T-helper 2 cell treated with Interferon-gamma antibody and Interleukin-4, amounts not matched to agents 100 ng/mL and 5 ng/mL, for 36 hours (primary cell): ENCODE measurements around the gene THTPA. TPM values are rescaled to one million over a fixed set of nuclear protein-coding genes. Genes with fewer than 3 reads are reported as not detected.

ENCODE experiments used
- intact Hi-C: fragments of 100-400 bp; cut with micrococcal nuclease; formaldehyde crosslinking; loops from one replicate; pipeline ENCODE4 v1.15.1; 2023
- total RNA-seq: library from RNA; stranded (reverse); gene quantifications from 2 replicates; pipeline ENCODE4 v1.2.3, GENCODE V29; 2022

THTPA gene, protein sequence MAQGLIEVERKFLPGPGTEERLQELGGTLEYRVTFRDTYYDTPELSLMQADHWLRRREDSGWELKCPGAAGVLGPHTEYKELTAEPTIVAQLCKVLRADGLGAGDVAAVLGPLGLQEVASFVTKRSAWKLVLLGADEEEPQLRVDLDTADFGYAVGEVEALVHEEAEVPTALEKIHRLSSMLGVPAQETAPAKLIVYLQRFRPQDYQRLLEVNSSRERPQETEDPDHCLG
- 10.9 and 19.9 TPM in 2 replicates for total RNA-seq

GRCh38 chr14:23555882-23556699, at the start of gene THTPA:
TSS of gene THTPA (plus strand) at chr14:23556271. CDS start at chr14:23556758, 487 bp downstream.
- intact Hi-C loops = loop anchor here (1.0 to 10.0 kb wide), 4 partner anchors 11 to 539 kb away; partner anchors contain the start of genes ACIN1, AP1G2, C14orf119 and NGDN

GRCh38 chr14:23512156-23512555, 43.9 kb upstream of the THTPA start:
- intact Hi-C loops = no loop called here

GRCh38 chr14:23513005-23513817, 42.9 kb upstream of the THTPA start:
- intact Hi-C loops = no loop called here

GRCh38 chr14:23513818-23514643, 42.0 kb upstream of the THTPA start:
- intact Hi-C loops = no loop called here

- intact Hi-C loops = no loop called here
These were observed 41.5 kb upstream of the THTPA start for GRCh38 chr14:23514644-23514957.

- intact Hi-C loops = no loop called here
These were observed 38.3 kb upstream of the THTPA start for GRCh38 chr14:23517650-23518326.

DNA sequence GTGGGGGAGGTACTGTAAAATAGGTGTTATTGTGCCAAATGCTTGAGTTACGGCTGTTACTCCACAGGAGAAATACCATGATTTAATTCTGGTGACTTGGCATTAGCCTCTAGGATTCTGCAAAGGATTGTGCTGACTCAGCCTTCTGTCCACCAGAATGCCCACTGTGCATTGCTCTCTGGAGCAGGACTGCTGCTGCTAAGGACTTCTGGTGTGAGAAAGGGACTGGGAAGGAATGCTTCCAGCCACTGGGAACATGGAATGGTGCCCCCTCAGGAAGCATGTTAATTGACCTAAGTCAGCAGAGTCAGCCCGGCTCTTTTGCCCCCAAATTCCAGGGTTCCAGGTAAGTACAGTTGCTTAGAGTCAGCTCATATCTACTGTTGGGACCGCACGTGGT, 37.4 kb upstream of the THTPA start:
- intact Hi-C loops = no loop called here

DNA sequence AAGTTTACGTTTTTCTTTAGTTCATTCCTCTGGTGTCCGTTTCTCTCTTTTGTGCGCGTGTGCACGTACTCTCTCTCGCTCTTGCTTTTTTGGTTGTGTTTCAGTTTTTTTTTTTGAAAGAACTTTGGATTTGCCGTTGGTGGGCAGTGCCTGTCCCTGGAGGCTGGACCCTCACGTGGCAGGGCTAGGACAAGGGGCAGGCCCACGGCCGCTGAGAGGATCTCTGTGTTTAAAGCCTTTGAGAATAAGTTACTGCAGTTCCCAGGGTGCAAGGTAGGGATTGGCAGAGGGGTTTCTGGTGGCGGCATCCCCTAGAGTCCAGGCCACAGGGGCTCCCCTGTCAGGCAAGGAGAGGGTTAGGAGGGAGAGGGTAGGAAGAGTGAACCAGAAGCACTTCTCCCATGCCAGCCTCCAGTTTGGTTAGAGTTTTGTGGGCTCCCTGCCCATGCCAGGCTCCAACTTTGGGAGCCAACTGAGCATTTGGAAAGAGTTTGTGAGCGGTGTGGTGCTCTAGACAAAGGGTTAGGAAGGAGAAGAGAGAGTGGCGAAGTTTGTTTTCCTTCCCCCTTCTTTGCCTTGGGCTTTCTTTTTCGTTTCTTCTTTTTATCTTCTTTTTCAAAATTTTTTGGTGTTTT, 35.1 kb upstream of the THTPA start:
- intact Hi-C loops = no loop called here

- intact Hi-C loops = no loop called here
These were observed 34.1 kb upstream of the THTPA start for GRCh38 chr14:23521785-23522640.

- intact Hi-C loops = no loop called here
These were observed 33.4 kb upstream of the THTPA start for GRCh38 chr14:23522643-23523198.

DNA sequence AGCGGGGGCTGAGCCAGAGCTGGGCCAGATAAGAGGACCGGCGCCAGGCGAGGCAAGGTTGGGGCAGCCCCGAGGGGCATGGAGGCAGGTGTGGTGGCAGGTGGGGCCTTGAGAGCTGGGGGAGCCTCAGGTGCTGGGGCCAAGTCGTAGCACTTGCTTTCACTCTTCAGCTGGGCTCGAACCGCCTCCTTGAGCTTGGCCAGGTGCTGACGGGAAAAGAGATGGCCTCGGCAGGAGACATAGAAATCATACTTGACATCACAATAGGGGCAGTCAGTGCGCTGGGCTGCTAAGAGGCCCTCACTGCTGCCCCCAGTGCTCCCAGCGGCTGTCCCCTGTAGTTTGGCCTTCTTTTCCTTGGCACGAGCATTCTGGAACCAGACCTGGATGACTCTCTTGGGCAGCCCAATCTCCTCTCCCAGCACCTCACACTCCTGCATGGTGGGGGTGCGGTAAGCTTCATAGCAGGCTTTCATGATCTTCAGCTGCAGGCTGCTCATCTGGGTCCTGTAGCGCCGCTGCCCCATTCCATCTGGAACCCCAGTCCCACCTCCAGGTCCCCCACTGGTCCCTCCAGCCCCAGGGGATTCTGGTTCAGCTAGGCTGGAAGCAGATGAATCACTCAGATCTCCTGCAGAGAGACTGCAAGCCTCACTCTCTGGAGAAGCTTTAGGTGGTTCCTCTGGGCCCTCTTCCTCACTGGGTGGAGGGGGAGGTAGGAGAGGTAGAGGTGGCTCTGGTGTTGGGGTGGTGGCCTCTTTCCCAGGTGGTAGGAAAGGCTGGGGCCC, 32.6 kb upstream of the THTPA start:
- intact Hi-C loops = no loop called here

- intact Hi-C loops = no loop called here
These were observed 31.1 kb upstream of the THTPA start for GRCh38 chr14:23524954-23525353.

- intact Hi-C loops = no loop called here
These were observed 30.5 kb upstream of the THTPA start for GRCh38 chr14:23525611-23526010.

DNA sequence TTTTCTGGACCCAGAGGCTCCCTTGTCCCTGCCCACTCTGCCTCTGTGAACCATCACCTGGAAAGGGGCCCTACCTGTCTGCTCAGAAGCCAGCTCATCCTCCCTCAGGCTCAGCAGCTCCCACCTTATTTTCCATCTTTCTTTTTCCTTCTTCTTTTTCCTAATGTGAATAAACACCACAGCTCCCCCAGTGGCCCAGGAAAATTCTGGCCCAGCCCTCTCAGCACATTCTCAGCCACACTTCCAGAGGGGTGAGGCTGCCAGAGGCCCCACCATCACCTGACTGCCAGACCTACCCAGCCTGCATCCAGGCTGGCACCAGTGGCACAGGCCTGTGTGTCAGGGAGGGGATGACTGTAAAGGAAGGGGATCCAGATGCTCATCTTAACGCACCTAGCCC, 27.5 kb upstream of the THTPA start:
- intact Hi-C loops = no loop called here

- intact Hi-C loops = no loop called here
These were observed 27.1 kb upstream of the THTPA start for GRCh38 chr14:23529016-23529415.

DNA sequence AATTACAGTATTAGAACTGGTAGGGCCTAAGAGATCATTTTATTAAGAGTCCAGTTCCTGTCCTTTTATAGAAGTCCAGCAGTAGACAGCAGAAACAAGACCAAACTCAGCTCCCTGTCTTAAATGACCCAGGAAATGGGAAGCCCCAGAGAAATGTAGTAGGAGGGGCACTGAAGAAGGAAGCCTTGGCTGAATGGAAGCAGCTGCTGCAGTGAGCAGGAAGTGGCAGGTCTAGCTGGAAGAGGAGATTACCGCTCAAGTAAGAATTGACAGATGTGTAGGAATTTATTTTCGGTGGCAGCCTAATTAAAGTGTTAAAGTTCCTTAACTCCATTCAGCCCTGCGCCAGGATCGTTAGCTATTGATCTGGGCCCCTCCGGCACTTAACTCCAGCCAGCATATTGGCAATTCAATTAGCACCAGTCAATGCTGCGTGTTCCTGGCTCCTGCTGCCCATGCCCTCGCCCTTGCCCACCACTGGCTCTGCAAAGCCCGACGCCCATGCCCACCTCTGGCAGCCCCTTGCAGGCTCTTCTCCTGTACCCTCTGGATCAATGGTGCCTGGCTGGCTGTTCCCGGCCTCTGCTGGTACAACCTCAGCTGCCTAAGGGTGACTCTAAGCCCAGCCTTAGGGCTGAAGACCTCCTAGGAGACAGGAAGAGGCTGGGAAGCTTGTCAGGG, 25.6 kb upstream of the THTPA start:
- intact Hi-C loops = no loop called here

- intact Hi-C loops = no loop called here
These were observed 24.7 kb upstream of the THTPA start for GRCh38 chr14:23531391-23531790.
